DLD1 (cell line): Measurements from ENCODE around the gene RPL22.

ENCODE experiments used
- in situ Hi-C: cut with HindIII; loops from 2 replicates; pipeline ENCODE4 v1.10.0; 2017; ENCODE audit warnings: low sequenced_read_pairs

The RPL22 gene

DNA sequence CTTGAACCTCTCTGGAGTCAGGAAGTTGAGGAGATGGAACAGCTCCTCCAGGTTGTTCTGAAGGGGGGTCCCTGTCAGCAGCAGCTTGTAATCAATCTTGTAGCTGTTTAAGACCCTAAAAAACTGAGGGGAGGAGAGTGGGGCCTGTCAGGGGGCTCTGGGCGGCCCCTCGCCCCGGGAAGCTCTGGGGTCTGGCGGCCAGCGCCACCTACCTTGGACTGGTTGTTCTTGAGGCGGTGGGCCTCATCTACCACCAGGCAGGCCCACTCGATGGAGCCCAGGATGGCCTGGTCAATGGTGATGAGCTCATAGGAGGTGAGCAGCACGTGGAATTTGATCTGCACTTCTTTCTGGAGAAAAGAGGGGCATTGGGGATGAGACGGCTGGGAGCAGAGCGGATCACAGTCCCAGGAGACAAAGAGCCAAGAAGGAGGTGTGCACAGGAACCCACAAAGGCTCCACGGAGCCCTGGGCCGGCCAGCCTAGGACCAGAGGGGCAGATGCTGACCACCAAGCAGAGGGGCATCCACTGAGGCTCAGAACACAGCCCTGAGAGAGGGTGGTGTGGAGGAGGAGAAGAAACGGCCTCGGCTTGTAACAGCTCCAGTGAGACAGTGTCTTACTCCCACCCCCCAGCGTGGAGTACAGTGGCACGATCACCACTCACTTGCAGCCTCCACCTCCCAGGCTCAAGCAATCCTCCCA lies 62.7 kb downstream of the RPL22 start:
- in situ Hi-C loops = no loop called here
